Kidney (tissue), 14 donors: ENCODE measurements around the gene NLRC5. TPM values are rescaled to one million over a fixed set of nuclear protein-coding genes. Genes with fewer than 3 reads are reported as not detected.
"Not testable (repeated sequence)": the region's sequence is repeated elsewhere in the genome, so short reads cannot be mapped to it uniquely, and the experiment has no call there.

Experiments
- DNase-seq, 5 donors: peaks; one replicate each; pipeline ENCODE4 v3.0.0-alpha.2; 2013 to 2020
- FAIRE-seq: peaks from 2 replicates; lab custom pipeline; 2012; peaks lifted over from hg19 to GRCh38; lab: Jason Lieb, UNC
- H3K27ac ChIP-seq, 2 donors: one replicate each; pipeline ENCODE4 v1.7.0; 2013; ENCODE audit warnings: low read depth in 2 of 2, low read length in 2 of 2, inconsistent platforms in 1 of 2
- H3K27me3 ChIP-seq: one replicate; pipeline ENCODE4 v1.7.1; 2013; ENCODE audit warnings: low read length, inconsistent platforms; ENCODE audit not compliant: control insufficient read depth, insufficient read depth
- H3K36me3 ChIP-seq, 3 donors: one replicate each; pipeline versions ENCODE4 v1.7.0 to v1.7.1; 2013; ENCODE audit warnings: low read length in 3 of 3, control low read depth in 1 of 3, inconsistent platforms in 1 of 3; ENCODE audit not compliant: insufficient read depth in 3 of 3, control insufficient read depth in 2 of 3
- H3K4me1 ChIP-seq, 3 donors: one replicate each; pipeline versions ENCODE4 v1.7.0 to v1.7.1; 2013; ENCODE audit warnings: low read length in 3 of 3, inconsistent platforms in 1 of 3, low read depth in 1 of 3; ENCODE audit not compliant: control insufficient read depth in 2 of 3, insufficient read depth in 2 of 3
- H3K4me3 ChIP-seq, 3 donors: one replicate each; pipeline versions ENCODE4 v1.7.0 to v1.8.1; 2013; ENCODE audit warnings: low read length in 3 of 3, control low read depth in 1 of 3, inconsistent platforms in 1 of 3
- H3K9ac ChIP-seq, 3 donors: one replicate each; pipeline versions ENCODE4 v1.7.0 to v1.7.1; 2013; ENCODE audit warnings: low read length in 3 of 3, control low read depth in 1 of 3, inconsistent platforms in 1 of 3
- H3K9me3 ChIP-seq, 3 donors: one replicate each; pipeline versions ENCODE4 v1.7.0 to v1.7.1; 2013; ENCODE audit warnings: low read length in 3 of 3, control low read depth in 1 of 3, inconsistent platforms in 1 of 3; ENCODE audit not compliant: control insufficient read depth in 2 of 3, insufficient read depth in 1 of 3
- CTCF ChIP-seq: IDR thresholded peaks from 3 replicates; pipeline ENCODE4 v1.5.1; 2012; ENCODE audit warnings: mild to moderate bottlenecking, moderate library complexity, borderline replicate concordance; ENCODE audit not compliant: insufficient read depth; ENCODE audit errors: extremely low read depth
- intact Hi-C: fragments of 100-400 bp; cut with DNase I; formaldehyde crosslinking; loops from one replicate; pipeline ENCODE4 v1.11.1; 2022
- polyA plus RNA-seq: library from polyadenylated mRNA; stranded (reverse); fragments of 350-450 nt; fragmentation: Illumina TruSeq; extraction: RNeasy Lipid Tissue Mini Kit (QIAGEN cat#74804); gene quantifications from one replicate; pipeline ENCODE4 v1.2.3, GENCODE V29; 2014; ENCODE audit warnings: low read depth, low replicate concordance; ENCODE audit not compliant: insufficient read depth
- total RNA-seq: library from RNA; stranded (reverse); fragmentation: NEBNext Ultra II Directional; extraction: Animal tissue kit (Norgen Biotek cat#: 25700); gene quantifications from one replicate; pipeline ENCODE4 v1.2.1, GENCODE V29; 2021
- donor health status: control.
- donor health status: control.
- donor health status: control.
- donor health status: control.
- donor health status: control.
- donor health status: DM: yes; HTN: yes; CAD: no.
- donor health status: Normal renal cell carcinoma (clear cell type).

NLRC5 gene
- total and polyA plus RNA-seq, 2 donors from 2014 or later: 7.1 to 55.6 TPM

- Histone ChIP-seq H3K27ac (peak overlapping the region in 1 of 2 donors; percentile 86), H3K36me3 (no peaks in the 10 kb centered on the region), H3K9me3 (no peaks in the 10 kb centered on the region), H3K27me3 (no peaks in the 10 kb centered on the region), H3K4me3 (peak overlapping the region in 2 of 3 donors; percentile 74 to 82), H3K4me1 (peaks cover 0 to 27% (median 7%) of the 10 kb centered on the region in 3 donors), H3K9ac (peak overlapping the region in 2 of 3 donors; percentile 59 to 75)
- intact Hi-C loops: no loop called here
- DNase-seq: no peak
- FAIRE-seq: no peak
- no peak for TF ChIP-seq CTCF
These were observed 1.0 kb upstream of the NLRC5 start for GRCh38 chr16:56988161-56988947.

- intact Hi-C loops: no loop called here
- Histone ChIP-seq H3K9ac (peak overlapping the region; percentile 3 to 63 (median 59)), H3K4me3 (peak overlapping the region; percentile 50 to 82 (median 74)), H3K27ac (peak overlapping the region in 1 of 2 donors; percentile 86), H3K36me3 (no peaks in the 10 kb centered on the region), H3K27me3 (no peaks in the 10 kb centered on the region), H3K9me3 (no peaks in the 10 kb centered on the region), H3K4me1 (peaks cover 0 to 25% (median 7%) of the 10 kb centered on the region in 3 donors)
- FAIRE-seq (no peak), DNase-seq (no peak)
- no peak for TF ChIP-seq CTCF
These were observed 631 bp downstream of the NLRC5 start for GRCh38 chr16:56989988-56990387.

GRCh38 chr16:56990407-56991286 lies 1.3 kb downstream of the NLRC5 start:
- no peak for TF ChIP-seq CTCF
- no peaks in the 10 kb centered on the region for H3K27me3 ChIP-seq
- peaks cover 0 to 25% (median 7%) of the 10 kb centered on the region in 3 donors for H3K4me1 ChIP-seq
- H3K27ac ChIP-seq: no peak overlapping the region
- no peaks in the 10 kb centered on the region for H3K9me3 ChIP-seq
- intact Hi-C loops: no loop called here
- FAIRE-seq (no peak), DNase-seq (no peak)
- H3K9ac ChIP-seq: no peak overlapping the region
- no peaks in the 10 kb centered on the region for H3K36me3 ChIP-seq
- H3K4me3 ChIP-seq: peak overlapping the region in 2 of 3 donors; percentile 74 to 82

- H3K9ac ChIP-seq, DNase-seq, intact Hi-C loops, H3K36me3 ChIP-seq, H3K27me3 ChIP-seq, H3K4me3 ChIP-seq, H3K27ac ChIP-seq, H3K9me3 ChIP-seq, FAIRE-seq: not testable (repeated sequence)
- peaks cover 0 to 23% (median 7%) of the 10 kb centered on the region in 3 donors for H3K4me1 ChIP-seq
These were observed 3.1 kb downstream of the NLRC5 start for GRCh38 chr16:56992431-56992830.
